ENCODE data around the gene TBC1D5.

- no peak for TF ChIP-seq CTCF (IDR thresholded peaks at IDR 0.05)
- no peak for TF ChIP-seq POLR2A (IDR thresholded peaks at IDR 0.05)
- no peak for TF ChIP-seq POLR2AphosphoS5 (IDR thresholded peaks at IDR 0.05)
- no peak for TF ChIP-seq EP300 (IDR thresholded peaks at IDR 0.05; ENCODE audit: low read depth)
Observed at GRCh38 chr3:17730318-17730967, 12.0 kb downstream of the TBC1D5 start.
